ENCODE data around the gene LY9. TPM values are rescaled to one million over a fixed set of nuclear protein-coding genes. Genes with fewer than 3 reads are reported as not detected.

LY9 gene
- total RNA-seq, 2 experiments from 2014 or later = 1.3 to 8.0 TPM

DNA sequence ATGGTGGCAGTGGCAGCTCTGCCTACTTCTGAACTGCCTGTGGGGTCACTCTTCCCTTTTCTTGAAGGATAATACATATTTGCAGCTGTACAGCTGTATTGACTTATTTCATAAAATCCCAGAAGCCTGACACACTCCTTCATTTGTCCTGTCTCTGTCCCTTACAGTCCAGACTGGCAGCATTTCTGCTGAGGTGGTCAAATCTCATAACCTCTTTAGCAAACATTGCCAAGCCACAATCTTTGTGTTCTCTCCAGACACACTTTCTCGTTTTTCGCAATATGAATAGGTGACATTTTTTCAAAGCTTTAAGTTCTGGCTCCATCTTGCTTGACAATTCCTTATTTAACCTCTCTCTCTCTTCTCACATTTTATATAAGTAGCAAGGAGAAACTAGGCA is 15.2 kb downstream of the LY9 start:
- ATAC-seq (no peak), DNase-seq (no peak)
- no peak overlapping the region for H3K27ac Mint-ChIP-seq
- H3K36me3 Mint-ChIP-seq = peaks cover 16% of the 10 kb centered on the region
- H3K27me3 Mint-ChIP-seq = no peaks in the 10 kb centered on the region
- peaks cover 20% of the 10 kb centered on the region for H3K4me1 Mint-ChIP-seq
- no peak overlapping the region for H3K4me3 Mint-ChIP-seq
- CTCF ChIA-PET = interaction anchor here (1.0 to 1.5 kb wide), 4 partner anchors 13 to 136 kb away, joined by 3 to 6 read pairs (median 3); no protein-coding TSS in a partner anchor
- peaks cover 11% of the 10 kb centered on the region for H3K9me3 Mint-ChIP-seq (ENCODE audit: low read depth)

DNA sequence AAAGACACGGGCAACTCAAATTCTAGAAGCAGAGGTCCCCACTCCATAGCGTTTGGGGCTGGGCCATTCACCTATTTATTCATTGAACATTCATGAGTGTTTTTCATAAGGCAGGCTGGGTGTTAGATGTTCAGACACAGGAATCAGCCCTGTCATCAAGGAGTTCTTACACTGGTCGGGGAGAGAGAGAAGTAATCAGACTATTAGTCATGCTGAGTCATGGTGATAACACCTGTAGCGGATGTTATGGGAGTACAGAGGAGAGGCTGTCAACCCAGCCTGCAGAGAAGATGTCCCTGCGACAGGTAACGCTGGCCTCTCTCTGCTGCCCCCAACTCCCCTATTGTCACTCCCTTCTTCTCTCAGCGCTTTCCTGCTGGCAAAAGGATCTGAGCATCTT is 17.2 kb downstream of the LY9 start:
- no peak overlapping the region for H3K27ac Mint-ChIP-seq
- H3K36me3 Mint-ChIP-seq = peaks cover 4% of the 10 kb centered on the region
- DNase-seq (no peak), ATAC-seq (peak; percentile 75)
- CTCF ChIA-PET = no interaction called here
- peaks cover 13% of the 10 kb centered on the region for H3K4me1 Mint-ChIP-seq
- no peaks in the 10 kb centered on the region for H3K27me3 Mint-ChIP-seq
- no peak overlapping the region for H3K4me3 Mint-ChIP-seq
- H3K9me3 Mint-ChIP-seq (ENCODE audit: low read depth) = no peaks in the 10 kb centered on the region

DNA sequence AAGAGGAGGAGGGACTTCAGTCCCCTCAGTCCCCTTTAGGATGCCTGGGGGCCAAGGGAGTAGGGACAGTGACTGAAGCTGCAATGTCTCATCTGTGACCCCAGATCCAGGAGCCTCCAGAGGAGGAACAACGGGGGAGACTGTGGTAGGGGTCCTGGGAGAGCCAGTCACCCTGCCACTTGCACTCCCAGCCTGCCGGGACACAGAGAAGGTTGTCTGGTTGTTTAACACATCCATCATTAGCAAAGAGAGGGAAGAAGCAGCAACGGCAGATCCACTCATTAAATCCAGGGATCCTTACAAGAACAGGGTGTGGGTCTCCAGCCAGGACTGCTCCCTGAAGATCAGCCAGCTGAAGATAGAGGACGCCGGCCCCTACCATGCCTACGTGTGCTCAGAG is 18.3 kb downstream of the LY9 start:
- H3K4me1 Mint-ChIP-seq = peaks cover 13% of the 10 kb centered on the region
- CTCF ChIA-PET = interaction anchor here (1.2 to 2.6 kb wide), 3 partner anchors 17 to 37 kb away, joined by 3 to 7 read pairs (median 3); no protein-coding TSS in a partner anchor
- ATAC-seq (no peak), DNase-seq (no peak)
- H3K27me3 Mint-ChIP-seq = no peaks in the 10 kb centered on the region
- H3K36me3 Mint-ChIP-seq = no peaks in the 10 kb centered on the region
- no peak overlapping the region for H3K27ac Mint-ChIP-seq
- H3K9me3 Mint-ChIP-seq (ENCODE audit: low read depth) = no peaks in the 10 kb centered on the region
- H3K4me3 Mint-ChIP-seq = no peak overlapping the region

DNA sequence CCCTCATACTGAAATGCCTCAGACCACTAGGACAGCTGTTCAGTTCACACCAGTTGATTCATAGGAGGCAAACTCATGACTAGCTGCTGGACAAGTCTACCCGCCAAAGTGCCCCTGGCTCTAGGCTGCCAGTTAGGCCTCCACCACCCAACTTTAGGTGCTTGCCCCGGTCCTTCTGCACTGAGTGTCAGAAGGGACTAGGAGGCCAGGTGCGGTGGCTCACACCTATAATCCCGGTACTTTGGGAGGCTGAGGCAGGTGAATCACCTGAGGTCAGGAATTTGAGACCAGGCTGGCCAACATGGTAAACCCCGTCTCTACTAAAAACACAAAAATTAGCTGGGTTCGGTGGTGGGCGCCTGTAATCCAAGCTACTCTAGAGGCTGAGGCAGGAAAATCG is 18.9 kb downstream of the LY9 start:
- H3K4me1 Mint-ChIP-seq = peaks cover 13% of the 10 kb centered on the region

DNA sequence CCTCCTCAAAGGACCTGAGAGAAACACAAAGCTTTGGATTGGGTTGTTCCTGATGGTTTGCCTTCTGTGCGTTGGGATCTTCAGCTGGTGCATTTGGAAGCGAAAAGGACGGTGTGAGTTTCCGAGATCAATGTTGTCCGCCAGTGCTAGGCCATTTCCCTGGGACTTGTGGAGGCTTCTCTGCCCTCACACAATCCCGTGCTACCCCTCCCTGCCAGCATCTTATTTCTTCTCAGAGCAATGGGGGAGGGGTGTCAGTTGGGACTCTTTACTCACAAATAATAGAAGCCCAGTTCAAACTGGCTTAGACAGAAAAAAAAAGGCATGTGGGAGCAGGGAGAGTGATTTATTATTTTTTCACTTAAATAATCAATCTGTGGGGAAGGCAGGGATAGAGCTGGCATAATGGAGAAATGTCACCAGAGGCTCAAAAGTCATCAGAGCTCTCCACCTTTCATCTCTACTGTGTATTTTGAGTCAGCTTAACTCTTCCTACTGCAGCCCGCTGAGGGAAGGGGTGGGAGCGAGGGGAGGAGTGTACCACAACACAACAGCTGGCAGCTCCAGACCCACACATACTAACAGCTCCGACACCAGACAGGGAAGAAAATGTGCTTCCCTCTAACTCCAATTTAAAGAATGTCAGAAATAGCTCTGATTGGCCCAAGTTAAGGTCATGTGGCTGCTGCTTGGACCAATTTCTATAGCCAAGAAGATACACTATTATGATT is 22.4 kb downstream of the LY9 start:
- no peaks in the 10 kb centered on the region for H3K9me3 Mint-ChIP-seq (ENCODE audit: low read depth)
- DNase-seq = no peak
- H3K4me3 Mint-ChIP-seq = no peak overlapping the region
- H3K36me3 Mint-ChIP-seq = no peaks in the 10 kb centered on the region
- H3K27ac Mint-ChIP-seq = no peak overlapping the region
- no peak for ATAC-seq
- H3K4me1 Mint-ChIP-seq = peaks cover 3% of the 10 kb centered on the region
- CTCF ChIA-PET = interaction anchor here (0.8 to 3.6 kb wide), 9 partner anchors 10 to 133 kb away, joined by 3 to 17 read pairs (median 4); no protein-coding TSS in a partner anchor
- H3K27me3 Mint-ChIP-seq = no peaks in the 10 kb centered on the region

More for the DNA sequence above, 18.9 kb downstream of the LY9 start:
- H3K9me3 Mint-ChIP-seq (ENCODE audit: low read depth) = no peaks in the 10 kb centered on the region
- no peak for DNase-seq
- no peaks in the 10 kb centered on the region for H3K27me3 Mint-ChIP-seq
- no peak overlapping the region for H3K27ac Mint-ChIP-seq
- H3K36me3 Mint-ChIP-seq = no peaks in the 10 kb centered on the region
- ATAC-seq = no peak
- CTCF ChIA-PET = interaction anchor here (0.8 to 2.6 kb wide), 6 partner anchors 16 to 139 kb away, joined by 3 to 7 read pairs (median 3); partner anchors contain the start of gene ITLN2
- H3K4me3 Mint-ChIP-seq = no peak overlapping the region

DNA sequence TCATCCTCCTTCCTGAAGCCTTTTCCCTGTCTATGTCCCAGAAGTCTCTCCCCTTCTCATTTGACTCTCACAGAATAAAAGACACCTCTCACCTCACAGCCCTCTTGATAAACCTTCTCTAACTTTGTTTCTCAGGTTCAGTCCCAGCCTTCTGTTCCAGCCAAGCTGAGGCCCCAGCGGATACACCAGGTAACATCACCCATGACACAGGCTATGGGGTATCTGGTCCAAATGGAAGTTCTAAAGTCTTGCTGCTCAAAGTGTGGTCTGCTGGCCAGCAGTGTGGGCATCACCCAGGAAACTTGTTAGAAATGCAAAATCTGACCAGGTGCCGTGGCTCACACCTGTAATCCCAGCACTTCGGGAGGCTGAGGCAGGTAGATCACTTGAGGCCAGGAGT is 23.2 kb downstream of the LY9 start:
- H3K4me1 Mint-ChIP-seq = no peaks in the 10 kb centered on the region
- DNase-seq (no peak), ATAC-seq (no peak)
- CTCF ChIA-PET = interaction anchor here (0.8 to 3.6 kb wide), 5 partner anchors 16 to 132 kb away, joined by 3 to 17 read pairs (median 8); no protein-coding TSS in a partner anchor
- no peaks in the 10 kb centered on the region for H3K36me3 Mint-ChIP-seq
- no peaks in the 10 kb centered on the region for H3K27me3 Mint-ChIP-seq
- H3K9me3 Mint-ChIP-seq (ENCODE audit: low read depth) = no peaks in the 10 kb centered on the region
- no peak overlapping the region for H3K27ac Mint-ChIP-seq
- no peak overlapping the region for H3K4me3 Mint-ChIP-seq

DNA sequence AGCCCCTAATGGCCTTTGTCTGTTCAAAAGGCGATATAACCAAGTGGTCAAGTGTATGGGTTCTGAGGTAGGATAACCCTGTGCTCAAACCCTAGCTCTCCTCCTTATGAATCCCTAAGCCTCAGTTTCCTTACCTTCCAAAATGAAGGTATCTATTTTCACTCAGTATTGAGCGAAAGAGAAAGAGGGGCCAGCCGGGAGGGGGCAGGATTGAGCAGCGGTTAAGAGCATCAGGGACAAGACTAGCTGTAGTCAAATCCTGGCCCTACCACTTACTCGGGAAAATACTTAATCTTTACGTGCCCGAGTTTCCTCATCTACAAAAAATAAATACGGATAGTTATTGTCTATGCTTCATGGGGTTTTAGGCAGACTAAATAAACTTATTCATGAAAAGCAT is 25.7 kb downstream of the LY9 start:
- DNase-seq = no peak
- Mint-ChIP-seq H3K4me1 (no peaks in the 10 kb centered on the region), H3K4me3 (no peak overlapping the region), H3K9me3 (ENCODE audit: low read depth) (no peaks in the 10 kb centered on the region), H3K27me3 (no peaks in the 10 kb centered on the region), H3K36me3 (peaks cover 2% of the 10 kb centered on the region), H3K27ac (no peak overlapping the region)
- no peak for ATAC-seq
- CTCF ChIA-PET = interaction anchor here (0.9 to 5.2 kb wide), 7 partner anchors 8 to 169 kb away, joined by 3 to 42 read pairs (median 4); partner anchors contain the start of gene ITLN2

DNA sequence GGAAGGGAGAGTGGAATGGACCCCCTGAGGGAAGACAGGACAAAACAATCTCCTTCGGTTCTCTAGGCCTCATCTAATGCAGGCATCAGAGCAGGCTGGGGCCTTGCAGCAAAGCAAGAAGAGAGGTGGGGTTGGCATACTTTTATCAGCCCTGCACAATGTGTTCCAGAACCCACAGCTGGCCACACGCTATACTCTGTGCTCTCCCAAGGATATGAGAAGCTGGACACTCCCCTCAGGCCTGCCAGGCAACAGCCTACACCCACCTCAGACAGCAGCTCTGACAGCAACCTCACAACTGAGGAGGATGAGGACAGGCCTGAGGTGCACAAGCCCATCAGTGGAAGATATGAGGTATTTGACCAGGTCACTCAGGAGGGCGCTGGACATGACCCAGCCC is 27.3 kb downstream of the LY9 start:
- Mint-ChIP-seq H3K27me3 (no peaks in the 10 kb centered on the region), H3K4me1 (no peaks in the 10 kb centered on the region), H3K36me3 (peaks cover 3% of the 10 kb centered on the region), H3K27ac (no peak overlapping the region), H3K9me3 (ENCODE audit: low read depth) (no peaks in the 10 kb centered on the region), H3K4me3 (no peak overlapping the region)
- ATAC-seq = no peak
- DNase-seq = no peak
- CTCF ChIA-PET = interaction anchor here (2.1 to 5.2 kb wide), 2 partner anchors 25 to 130 kb away, joined by 6 to 42 read pairs; partner anchors contain the start of gene ITLN2

DNA sequence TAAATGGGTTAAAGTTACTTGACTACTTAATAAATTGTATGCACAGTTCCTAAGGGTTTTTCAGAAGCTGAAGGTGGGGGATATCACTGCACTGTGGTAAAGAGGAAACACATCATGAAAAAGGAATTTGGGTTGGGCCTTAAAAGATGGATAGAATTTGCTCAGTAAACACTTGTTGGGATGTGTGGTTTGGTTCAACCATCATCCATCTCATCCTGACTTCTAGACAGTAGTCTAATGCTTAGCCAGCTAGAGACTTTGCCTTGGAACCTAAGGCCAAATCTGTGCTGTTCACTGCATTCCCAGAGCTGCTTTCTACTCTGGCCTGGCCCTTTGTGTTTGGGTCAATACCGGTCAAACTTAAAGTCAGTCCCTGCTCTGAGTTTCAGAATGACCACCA is 30.6 kb downstream of the LY9 start:
- Mint-ChIP-seq H3K27ac (no peak overlapping the region), H3K36me3 (peaks cover 13% of the 10 kb centered on the region), H3K27me3 (no peaks in the 10 kb centered on the region), H3K4me3 (no peak overlapping the region), H3K9me3 (ENCODE audit: low read depth) (no peaks in the 10 kb centered on the region), H3K4me1 (no peaks in the 10 kb centered on the region)
- CTCF ChIA-PET = interaction anchor here (1.1 to 1.6 kb wide), 4 partner anchors 9 to 127 kb away, joined by 3 read pairs; no protein-coding TSS in a partner anchor
- DNase-seq (no peak), ATAC-seq (no peak)

DNA sequence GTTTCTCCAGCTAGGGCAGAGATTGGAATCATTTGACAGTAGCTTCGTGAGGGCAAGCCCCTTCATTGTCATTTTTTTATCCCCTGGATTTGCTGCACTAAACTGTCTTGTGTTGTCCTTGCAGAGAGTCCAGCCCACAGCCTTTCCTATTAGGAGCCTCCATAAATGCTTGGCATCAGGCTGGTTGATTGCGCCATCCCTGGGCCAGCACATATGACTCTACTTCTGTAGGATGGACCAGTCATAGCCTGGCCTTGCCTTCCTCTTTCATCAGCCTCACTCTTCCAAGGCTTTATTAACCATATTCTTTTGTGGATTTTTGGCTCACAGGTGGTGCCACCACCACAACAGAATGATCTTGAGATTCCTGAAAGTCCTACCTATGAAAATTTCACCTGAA is 31.4 kb downstream of the LY9 start:
- DNase-seq (no peak), ATAC-seq (no peak)
- Mint-ChIP-seq H3K27me3 (no peaks in the 10 kb centered on the region), H3K4me1 (no peaks in the 10 kb centered on the region), H3K36me3 (peaks cover 13% of the 10 kb centered on the region), H3K27ac (no peak overlapping the region), H3K4me3 (no peak overlapping the region), H3K9me3 (ENCODE audit: low read depth) (no peaks in the 10 kb centered on the region)
- CTCF ChIA-PET = interaction anchor here (1.0 to 5.4 kb wide), 5 partner anchors 46 to 146 kb away, joined by 3 to 31 read pairs (median 3); no protein-coding TSS in a partner anchor

DNA sequence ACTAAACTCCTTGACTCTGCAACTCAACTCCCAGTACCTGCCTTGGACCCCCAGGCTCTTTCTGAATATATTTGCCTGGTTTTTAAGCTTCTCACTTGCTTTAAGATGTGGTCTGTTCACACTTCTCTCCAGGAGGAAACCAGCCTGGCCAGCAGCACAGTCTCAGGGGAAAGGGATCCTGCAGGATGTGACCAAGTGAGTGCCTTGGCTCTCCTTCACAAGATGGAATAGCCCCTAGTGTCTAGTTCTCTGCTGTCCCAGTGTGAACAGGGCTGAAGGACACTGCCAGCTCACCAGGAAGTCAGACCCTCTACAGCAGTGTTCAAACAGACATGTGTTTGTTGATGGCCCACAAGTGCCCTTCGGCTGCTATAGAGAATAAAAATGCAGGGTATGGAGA is 33.8 kb downstream of the LY9 start:
- no peak for DNase-seq
- Mint-ChIP-seq H3K9me3 (ENCODE audit: low read depth) (no peaks in the 10 kb centered on the region), H3K27ac (no peak overlapping the region), H3K4me1 (peaks cover 13% of the 10 kb centered on the region), H3K36me3 (peaks cover 29% of the 10 kb centered on the region), H3K27me3 (no peaks in the 10 kb centered on the region), H3K4me3 (no peak overlapping the region)
- no peak for ATAC-seq
- CTCF ChIA-PET = interaction anchor here (0.7 to 5.4 kb wide), 9 partner anchors 8 to 123 kb away, joined by 3 to 38 read pairs (median 13); partner anchors contain the start of gene LY9

DNA sequence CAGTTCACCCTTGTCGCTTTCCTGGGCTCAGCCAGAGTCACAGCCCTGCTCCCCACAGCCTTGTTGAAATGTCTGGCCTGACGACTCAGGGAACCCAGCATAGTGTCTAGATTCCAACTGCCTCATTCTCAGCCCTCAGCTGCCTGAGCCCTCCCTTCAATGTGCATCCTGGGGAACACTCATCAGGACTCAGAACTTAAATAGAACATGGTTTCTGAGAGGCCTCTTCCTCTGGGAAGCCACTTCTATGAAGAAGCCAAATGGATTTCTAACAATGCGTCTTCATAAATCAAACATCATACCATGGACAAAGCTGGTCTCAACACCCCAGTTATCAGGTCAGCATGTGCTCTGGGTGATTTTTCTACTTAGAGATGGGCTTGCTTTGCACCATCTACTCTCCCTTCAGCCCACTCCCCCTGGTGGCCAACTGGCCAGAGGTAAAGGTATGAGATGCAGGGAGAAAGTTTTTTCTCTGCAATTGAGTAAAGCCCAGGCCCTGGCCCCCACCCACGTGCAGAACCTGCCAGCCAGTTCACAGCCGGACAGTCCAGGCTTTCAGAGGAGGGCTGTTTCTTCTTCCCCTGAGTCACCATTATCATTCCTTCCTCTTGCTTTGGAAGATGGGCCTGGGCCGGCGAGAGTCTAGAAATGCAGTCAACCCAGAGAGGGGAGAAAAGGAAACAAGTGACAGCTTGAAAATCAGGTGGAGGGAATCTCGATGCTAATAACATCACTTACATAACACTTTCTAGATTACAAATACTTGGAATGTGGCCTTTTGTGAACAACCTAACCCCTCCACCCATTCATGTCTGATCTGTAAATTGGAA is 34.6 kb downstream of the LY9 start:
- H3K9me3 Mint-ChIP-seq (ENCODE audit: low read depth) = no peaks in the 10 kb centered on the region
- H3K4me1 Mint-ChIP-seq = peaks cover 18% of the 10 kb centered on the region
- ATAC-seq (peak; percentile 70), DNase-seq (peak; percentile 81)
- H3K36me3 Mint-ChIP-seq = peaks cover 32% of the 10 kb centered on the region
- CTCF ChIA-PET = interaction anchor here (0.9 to 5.4 kb wide), 11 partner anchors 9 to 124 kb away, joined by 3 to 38 read pairs (median 11); partner anchors contain the start of genes ITLN2 and LY9
- no peak overlapping the region for H3K27ac Mint-ChIP-seq
- H3K27me3 Mint-ChIP-seq = no peaks in the 10 kb centered on the region
- no peak overlapping the region for H3K4me3 Mint-ChIP-seq

DNA sequence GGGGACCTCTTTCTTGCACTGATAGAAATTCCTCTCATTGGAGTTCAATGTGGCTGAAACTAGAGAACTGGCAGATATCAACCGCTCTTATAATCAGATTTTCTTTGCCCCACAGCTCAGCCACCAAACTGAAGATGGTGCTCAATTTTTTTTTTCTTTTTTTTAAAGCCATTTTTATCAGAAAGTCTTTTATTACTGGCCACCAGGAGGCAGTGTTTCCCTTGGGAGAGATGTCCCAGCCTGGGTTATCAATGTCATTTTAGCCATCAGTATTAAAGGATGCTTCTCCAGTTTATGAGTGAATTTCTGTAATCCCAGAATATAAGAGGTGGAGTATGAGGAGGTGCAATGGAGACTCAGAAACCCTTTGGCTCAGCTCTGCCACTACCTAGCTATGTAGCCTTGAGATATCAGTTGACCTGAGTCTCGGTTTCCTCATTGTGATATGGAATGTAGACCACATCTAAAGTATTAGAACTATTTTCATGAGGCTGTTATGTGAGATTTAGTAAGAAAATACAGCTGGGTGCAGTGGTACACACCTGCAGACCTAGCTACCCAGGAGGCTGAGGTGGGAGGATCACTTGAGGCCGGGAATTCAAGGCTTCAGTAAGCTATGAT is 39.1 kb downstream of the LY9 start:
- H3K27me3 Mint-ChIP-seq = no peaks in the 10 kb centered on the region
- CTCF ChIA-PET = interaction anchor here (0.8 to 7.2 kb wide), 36 partner anchors 9 to 390 kb away, joined by 3 to 270 read pairs (median 5); partner anchors contain the start of genes CD244, ITLN1, ITLN2 and LY9
- H3K9me3 Mint-ChIP-seq (ENCODE audit: low read depth) = no peaks in the 10 kb centered on the region
- H3K36me3 Mint-ChIP-seq = peaks cover 42% of the 10 kb centered on the region
- DNase-seq = no peak
- ATAC-seq = no peak
- peaks cover 59% of the 10 kb centered on the region for H3K4me1 Mint-ChIP-seq
- H3K4me3 Mint-ChIP-seq = no peak overlapping the region
- H3K27ac Mint-ChIP-seq = peak overlapping the region; percentile 44
